ENCODE data around the gene BIN1.

BIN1 gene

DNA sequence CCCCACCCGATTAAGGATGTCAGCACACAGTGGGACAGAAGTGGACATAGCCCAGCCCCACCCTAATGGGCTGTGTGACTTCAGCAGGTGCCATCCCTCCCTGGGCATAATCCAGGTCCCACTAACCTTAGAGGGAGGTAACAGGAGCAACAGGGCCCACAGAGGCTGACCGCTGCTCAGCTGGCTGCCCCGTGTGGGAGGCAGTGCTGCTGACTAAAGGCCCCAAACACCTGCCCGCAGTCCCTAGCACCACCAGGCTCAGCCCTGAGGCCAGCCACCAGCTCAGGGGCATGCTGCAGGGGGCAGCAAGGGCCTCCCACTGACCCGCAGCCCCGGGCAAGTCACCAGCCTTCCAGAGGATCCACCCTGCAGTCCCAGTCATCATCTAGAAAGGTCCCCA lies 14.6 kb downstream of the BIN1 start:
- DNase-seq (ENCODE audit: low read depth in 2 of 2) = no peak

- DNase-seq (ENCODE audit: low read depth in 2 of 2) = no peak
Observed at GRCh38 chr2:127091886-127092285, 15.1 kb downstream of the BIN1 start.

- DNase-seq (ENCODE audit: low read depth in 2 of 2) = no peak
Observed at GRCh38 chr2:127091148-127091547, 15.8 kb downstream of the BIN1 start.

- no peak for DNase-seq (ENCODE audit: low read depth in 2 of 2)
Observed at GRCh38 chr2:127090281-127091120, 16.5 kb downstream of the BIN1 start.

DNA sequence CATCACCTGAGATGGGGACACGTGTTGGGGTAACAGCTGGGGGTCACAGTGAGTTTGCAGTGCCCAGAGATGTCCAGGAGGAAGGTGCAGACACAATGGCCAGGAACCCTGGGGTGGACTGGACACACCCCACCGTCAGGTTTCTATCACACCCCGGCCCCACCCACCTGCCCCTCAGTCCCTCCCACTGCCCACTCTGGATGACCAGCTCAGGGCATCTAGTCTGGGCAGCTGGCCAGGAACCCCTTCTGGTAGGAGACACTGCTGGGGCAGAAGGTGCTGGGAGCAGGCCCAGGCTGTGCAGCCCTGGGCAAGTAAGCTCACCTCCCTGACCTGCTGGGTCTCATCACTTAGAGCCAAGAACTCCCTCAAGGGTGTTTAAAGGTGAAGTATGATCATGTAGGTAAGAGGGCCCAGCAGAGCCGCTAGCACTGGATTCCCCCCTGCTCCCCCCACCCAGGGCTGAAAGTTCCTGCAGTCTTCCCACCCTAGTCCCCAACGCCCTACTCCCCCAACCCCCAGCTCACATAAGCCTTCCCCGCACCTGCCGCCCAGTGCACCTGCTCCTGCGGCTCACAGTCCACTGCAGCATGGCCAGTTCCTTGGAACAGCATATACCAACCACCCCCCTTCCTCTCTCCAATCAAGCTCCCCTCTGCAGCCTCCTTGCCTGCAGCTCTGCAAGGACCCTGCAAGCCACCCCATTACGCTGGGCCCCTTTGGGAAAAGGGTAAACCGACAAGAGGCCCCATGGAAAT lies 17.3 kb downstream of the BIN1 start:
- DNase-seq (ENCODE audit: low read depth in 2 of 2) = no peak

DNA sequence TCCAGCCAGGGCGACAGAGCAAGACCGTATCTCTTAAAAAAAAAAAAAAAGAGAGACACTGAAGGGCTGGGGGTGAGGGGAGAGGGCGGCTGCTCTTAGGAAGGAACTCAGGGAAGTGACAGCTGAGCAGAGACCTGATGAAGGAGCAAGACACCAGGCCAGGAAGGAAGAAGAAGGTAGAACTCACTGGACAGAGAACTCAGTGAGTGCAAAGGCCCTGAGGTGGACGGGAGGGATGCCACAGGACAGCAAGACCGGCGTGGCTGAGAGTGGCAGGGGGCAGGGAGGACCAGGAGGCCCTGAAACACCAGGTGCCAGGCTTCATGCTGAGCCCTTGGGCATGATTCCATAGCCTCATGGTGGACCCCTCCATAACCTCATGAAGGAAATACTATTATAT lies 18.2 kb downstream of the BIN1 start:
- no peak for DNase-seq (ENCODE audit: low read depth in 2 of 2)

GRCh38 chr2:127087791-127088495 lies 19.0 kb downstream of the BIN1 start:
- no peak for DNase-seq (ENCODE audit: low read depth in 2 of 2)

- no peak for DNase-seq (ENCODE audit: low read depth in 2 of 2)
Observed at GRCh38 chr2:127086990-127087790, 19.8 kb downstream of the BIN1 start.

- no peak for DNase-seq (ENCODE audit: low read depth in 2 of 2)
Observed at GRCh38 chr2:127085317-127085681, 21.7 kb downstream of the BIN1 start.

GRCh38 chr2:127084611-127085316 lies 22.2 kb downstream of the BIN1 start:
- DNase-seq (ENCODE audit: low read depth in 2 of 2) = no peak

DNA sequence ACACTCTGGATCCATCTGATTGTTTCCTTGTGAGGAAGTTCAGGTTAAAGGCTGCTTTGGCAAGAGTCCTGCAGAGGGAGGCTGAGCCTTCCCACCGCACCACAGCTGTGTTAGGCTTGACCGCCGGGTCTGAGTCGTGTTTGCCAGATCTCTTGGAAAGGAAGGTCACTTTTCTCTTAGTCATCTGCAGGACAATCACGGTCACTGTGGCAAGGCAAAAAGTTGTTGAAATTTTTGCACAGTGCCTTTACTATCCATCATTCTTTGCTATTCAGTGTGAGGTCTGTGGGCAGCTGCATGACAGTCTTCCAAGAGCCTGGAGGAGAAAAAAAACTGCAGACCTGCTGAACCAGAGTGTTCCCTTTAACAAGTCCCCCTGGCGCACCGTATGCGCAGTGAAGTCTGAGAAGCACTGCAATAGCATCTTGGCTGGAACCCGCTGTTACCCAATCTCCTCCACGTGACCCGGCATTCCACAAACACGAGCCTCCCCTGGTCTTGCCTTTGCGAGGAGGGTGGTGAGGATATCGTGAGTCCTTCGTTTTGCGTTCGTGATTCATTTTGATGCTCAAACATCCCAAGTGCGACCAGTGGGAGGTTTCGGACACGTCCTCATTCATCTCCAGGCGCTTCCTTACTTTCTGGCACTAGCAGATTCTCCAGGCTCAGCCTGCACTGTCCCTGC lies 23.0 kb downstream of the BIN1 start:
- DNase-seq (ENCODE audit: low read depth in 2 of 2) = no peak

- no peak for DNase-seq (ENCODE audit: low read depth in 2 of 2)
Observed at GRCh38 chr2:127082974-127083373, 24.0 kb downstream of the BIN1 start.

DNA sequence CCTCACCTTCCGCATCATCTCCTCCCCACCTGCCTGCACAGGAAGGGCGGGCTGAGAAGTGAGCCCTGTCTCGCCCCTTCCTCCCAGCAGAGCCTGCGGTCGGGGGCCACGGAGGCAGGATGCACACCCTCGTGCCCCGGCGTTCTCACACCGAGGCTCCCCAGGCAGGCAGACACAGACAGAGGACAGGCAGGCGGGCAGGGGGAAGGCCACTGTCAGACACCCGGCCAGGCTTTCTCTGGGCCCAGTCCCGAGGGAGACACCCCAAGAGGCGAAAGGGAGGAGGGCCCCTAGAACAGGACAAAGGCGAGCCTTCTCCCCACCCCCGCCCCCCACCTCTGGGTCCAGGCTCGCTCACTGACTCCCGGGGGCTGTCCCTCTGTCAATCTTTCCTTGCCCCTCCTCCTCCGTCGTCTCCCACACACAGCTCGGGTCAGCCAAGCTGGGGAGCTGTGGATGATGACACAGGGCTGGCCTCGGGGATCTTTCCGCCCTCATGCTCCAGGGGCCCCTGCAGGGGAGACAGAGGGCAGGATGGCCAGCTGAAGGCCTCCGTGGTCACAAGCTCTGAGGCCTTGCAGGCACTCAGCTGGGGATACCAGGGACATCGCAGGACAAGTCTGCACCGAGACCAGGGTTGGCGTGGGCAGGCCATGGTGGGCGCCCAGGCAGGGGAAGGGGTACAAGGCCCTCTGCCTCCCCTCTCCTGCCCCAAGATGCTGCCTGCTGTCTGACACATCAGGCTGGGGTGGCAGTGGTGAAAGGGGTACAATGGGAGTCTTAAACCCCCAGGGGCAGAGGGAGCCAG lies 24.9 kb downstream of the BIN1 start:
- peak; percentile 39 for DNase-seq (ENCODE audit: low read depth in 2 of 2)

- peak in 1 of 2 donors; percentile 39 for DNase-seq (ENCODE audit: low read depth in 2 of 2)
Observed at GRCh38 chr2:127080938-127081755, 25.8 kb downstream of the BIN1 start.

GRCh38 chr2:127080226-127080937 lies 26.6 kb downstream of the BIN1 start:
- peak in 1 of 2 donors; percentile 25 for DNase-seq (ENCODE audit: low read depth in 2 of 2)

GRCh38 chr2:127079358-127079920 lies 27.5 kb downstream of the BIN1 start:
- no peak for DNase-seq (ENCODE audit: low read depth in 2 of 2)

DNA sequence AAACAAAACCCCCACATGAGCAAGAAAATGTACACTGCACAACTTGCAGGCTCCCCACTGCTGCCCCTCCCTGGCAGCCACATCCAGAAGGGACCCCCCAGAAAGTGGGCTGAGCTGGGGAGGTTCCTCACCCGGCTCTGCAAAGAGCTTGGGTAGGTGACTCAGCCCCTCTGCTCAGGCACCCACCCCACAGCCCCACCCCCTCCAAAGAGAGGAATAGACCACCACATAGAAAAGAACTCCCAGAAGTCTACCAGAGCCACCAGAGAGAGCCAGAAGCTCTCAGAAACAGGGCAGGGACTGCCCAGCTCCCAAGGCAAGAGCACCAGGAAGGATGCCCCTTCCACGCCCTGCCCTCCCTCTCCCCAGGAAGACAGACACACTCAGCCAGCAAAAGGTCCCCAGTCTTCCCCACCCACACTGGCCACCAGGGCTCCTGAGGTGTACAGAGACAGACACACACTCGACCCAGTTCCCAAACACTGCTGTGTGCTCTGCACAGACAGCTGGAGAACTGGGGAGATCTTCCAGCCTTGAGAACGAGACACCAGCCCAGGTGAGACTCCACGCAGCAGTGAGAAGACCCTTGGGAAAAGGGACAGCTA lies 28.2 kb downstream of the BIN1 start:
- no peak for DNase-seq (ENCODE audit: low read depth in 2 of 2)

Data from activated CD8-positive, alpha-beta memory T cell treated with anti-CD3 and anti-CD28 coated beads for 4 hours (primary cell).